Prostate gland (tissue), 2 donors: ENCODE measurements around the gene VEGFB.

Experiments
- POLR2A ChIP-seq: fragments of 450-650 bp; IDR thresholded peaks from one replicate; pipeline ENCODE4 v1.6.1; 2016; ENCODE audit warnings: antibody characterized with exemption, mild to moderate bottlenecking
- POLR2AphosphoS5 ChIP-seq: sonication (generic); formaldehyde crosslinking; IDR thresholded peaks from one replicate; pipeline ENCODE4 v1.6.1; 2017; ENCODE audit warnings: antibody characterized with exemption
- TF ChIP-seq, protein P1 (sequence below), 4 experiments: fragments of 200-600 bp in 2 of 4; fragments of 450-650 bp in 2 of 4; sonication (generic) in 2 of 4; IDR thresholded peaks; 1 replicate in 3 of 4; 2 replicates in 1 of 4; pipeline ENCODE4 v1.5.1; 2016 to 2019; ENCODE audit warnings: antibody characterized with exemption in 4 of 4, mild to moderate bottlenecking in 2 of 4, moderate library complexity in 2 of 4

DNA sequence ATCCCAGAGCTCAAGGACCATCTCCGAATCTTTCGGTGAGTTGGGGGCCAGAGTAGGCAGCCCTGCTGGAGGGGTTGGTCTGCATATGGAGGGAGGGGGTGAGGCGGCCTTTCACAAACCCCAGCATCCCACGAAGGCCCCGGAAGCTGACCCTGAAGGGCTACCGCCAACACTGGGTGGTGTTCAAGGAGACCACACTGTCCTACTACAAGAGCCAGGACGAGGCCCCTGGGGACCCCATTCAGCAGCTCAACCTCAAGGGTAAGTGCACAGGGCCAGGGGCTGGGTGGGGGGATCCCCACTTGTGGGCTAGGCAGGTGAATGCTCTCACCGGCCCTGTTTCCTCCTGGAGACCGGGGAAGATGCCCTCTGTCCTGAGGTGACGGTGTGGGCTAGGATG lies 14.6 kb upstream of the VEGFB start:
- TF ChIP-seq POLR2AphosphoS5 (no peak), POLR2A (no peak)
- TF ChIP-seq, protein P1, sequence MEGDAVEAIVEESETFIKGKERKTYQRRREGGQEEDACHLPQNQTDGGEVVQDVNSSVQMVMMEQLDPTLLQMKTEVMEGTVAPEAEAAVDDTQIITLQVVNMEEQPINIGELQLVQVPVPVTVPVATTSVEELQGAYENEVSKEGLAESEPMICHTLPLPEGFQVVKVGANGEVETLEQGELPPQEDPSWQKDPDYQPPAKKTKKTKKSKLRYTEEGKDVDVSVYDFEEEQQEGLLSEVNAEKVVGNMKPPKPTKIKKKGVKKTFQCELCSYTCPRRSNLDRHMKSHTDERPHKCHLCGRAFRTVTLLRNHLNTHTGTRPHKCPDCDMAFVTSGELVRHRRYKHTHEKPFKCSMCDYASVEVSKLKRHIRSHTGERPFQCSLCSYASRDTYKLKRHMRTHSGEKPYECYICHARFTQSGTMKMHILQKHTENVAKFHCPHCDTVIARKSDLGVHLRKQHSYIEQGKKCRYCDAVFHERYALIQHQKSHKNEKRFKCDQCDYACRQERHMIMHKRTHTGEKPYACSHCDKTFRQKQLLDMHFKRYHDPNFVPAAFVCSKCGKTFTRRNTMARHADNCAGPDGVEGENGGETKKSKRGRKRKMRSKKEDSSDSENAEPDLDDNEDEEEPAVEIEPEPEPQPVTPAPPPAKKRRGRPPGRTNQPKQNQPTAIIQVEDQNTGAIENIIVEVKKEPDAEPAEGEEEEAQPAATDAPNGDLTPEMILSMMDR (IDR thresholded peaks at IDR 0.05), result no peak
